Lower lobe of right lung (tissue), 2 donors: ENCODE measurements around the gene KCTD11. TPM values are rescaled to one million over a fixed set of nuclear protein-coding genes. Genes with fewer than 3 reads are reported as not detected.

Experiments
- ATAC-seq, 2 donors: fragments of 200-7000 bp; cut with Tn5 transposase; one replicate each; pipeline ENCODE4 v1.9.1; 2020 to 2022; ENCODE audit warnings: mild to moderate bottlenecking in 2 of 2, moderate library complexity in 2 of 2
- DNase-seq: peaks from one replicate; pipeline ENCODE4 v3.0.0-alpha.2; 2020
- H3K27ac ChIP-seq: fragments of 200-600 bp; one replicate; pipeline ENCODE4 v1.8.0; 2022
- H3K27me3 ChIP-seq: fragments of 200-600 bp; one replicate; pipeline ENCODE4 v1.8.0; 2022; ENCODE audit warnings: low read depth
- H3K36me3 ChIP-seq: fragments of 200-600 bp; one replicate; pipeline ENCODE4 v1.8.0; 2022; ENCODE audit warnings: mild to moderate bottlenecking
- H3K4me1 ChIP-seq: fragments of 200-600 bp; one replicate; pipeline ENCODE4 v1.8.0; 2022
- H3K4me3 ChIP-seq: fragments of 200-600 bp; one replicate; pipeline ENCODE4 v1.8.0; 2022; ENCODE audit warnings: mild to moderate bottlenecking
- H3K9me3 ChIP-seq: fragments of 200-600 bp; one replicate; pipeline ENCODE4 v1.8.0; 2022
- CTCF ChIP-seq: fragments of 200-600 bp; IDR thresholded peaks from one replicate; pipeline ENCODE4 v1.8.0; 2022; ENCODE audit warnings: antibody characterized with exemption, mild to moderate bottlenecking
- intact Hi-C: fragments of 100-400 bp; cut with DNase I; formaldehyde crosslinking; loops from one replicate; pipeline ENCODE4 v1.11.0; 2022
- total RNA-seq: library from RNA; stranded (reverse); fragmentation: NEBNext Ultra II Directional; extraction: Animal tissue kit (Norgen Biotek cat#: 25700); gene quantifications from one replicate; pipeline ENCODE4 v1.2.1, GENCODE V29; 2021
- donor health status: DM: no; HTN: yes; CAD: no; lungs with severe emphysema.

KCTD11 gene
- total RNA-seq, 1 donor from 2014 or later: 11.0 TPM

- peaks cover 48% of the 10 kb centered on the region for H3K36me3 ChIP-seq
- H3K9me3 ChIP-seq: no peaks in the 10 kb centered on the region
- TF ChIP-seq CTCF: no peak
- H3K27me3 ChIP-seq: no peaks in the 10 kb centered on the region
- DNase-seq (peak; percentile 81), ATAC-seq (peak; percentile 48 to 59)
- H3K27ac ChIP-seq: peak overlapping the region; percentile 96
- peaks cover 24% of the 10 kb centered on the region for H3K4me1 ChIP-seq
- H3K4me3 ChIP-seq: peak overlapping the region; percentile 88
- intact Hi-C loops: no loop called here
These were observed 43.1 kb upstream of the KCTD11 start for GRCh38 chr17:7308625-7309433.

GRCh38 chr17:7309628-7310027, 42.3 kb upstream of the KCTD11 start:
- H3K36me3 ChIP-seq: peaks cover 53% of the 10 kb centered on the region
- intact Hi-C loops: no loop called here
- no peak for ATAC-seq
- no peaks in the 10 kb centered on the region for H3K9me3 ChIP-seq
- H3K4me1 ChIP-seq: peaks cover 32% of the 10 kb centered on the region
- H3K27ac ChIP-seq: peak overlapping the region; percentile 96
- no peak for TF ChIP-seq CTCF
- no peak for DNase-seq
- H3K4me3 ChIP-seq: no peak overlapping the region
- no peaks in the 10 kb centered on the region for H3K27me3 ChIP-seq

DNA sequence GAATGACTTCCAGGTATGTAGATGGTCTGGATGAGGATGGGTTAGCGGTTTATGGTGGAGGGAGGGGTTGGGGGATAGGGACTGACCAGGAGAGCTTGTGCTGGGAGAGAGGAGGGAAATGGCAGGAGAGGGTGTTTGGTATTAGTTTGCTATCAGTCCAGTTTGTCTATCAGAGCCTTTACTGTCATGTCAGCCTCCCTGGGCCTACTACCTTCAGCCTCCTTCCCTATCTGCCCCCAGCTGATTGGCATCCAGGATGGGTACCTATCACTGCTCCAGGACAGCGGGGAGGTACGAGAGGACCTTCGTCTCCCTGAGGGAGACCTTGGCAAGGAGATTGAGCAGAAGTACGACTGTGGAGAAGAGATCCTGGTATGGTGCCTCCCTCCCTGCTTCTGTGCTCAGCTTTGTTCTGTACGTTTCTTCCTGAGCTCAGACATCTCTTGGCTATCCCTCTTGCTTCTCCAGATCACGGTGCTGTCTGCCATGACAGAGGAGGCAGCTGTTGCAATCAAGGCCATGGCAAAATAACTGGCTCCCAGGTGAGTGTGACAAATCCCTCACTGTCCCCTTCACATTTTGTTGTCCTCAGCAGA, 40.8 kb upstream of the KCTD11 start:
- DNase-seq: no peak
- no peak for ATAC-seq
- H3K27me3 ChIP-seq: no peaks in the 10 kb centered on the region
- peaks cover 53% of the 10 kb centered on the region for H3K36me3 ChIP-seq
- H3K4me1 ChIP-seq: peaks cover 42% of the 10 kb centered on the region
- no peak for TF ChIP-seq CTCF
- H3K4me3 ChIP-seq: no peak overlapping the region
- H3K27ac ChIP-seq: no peak overlapping the region
- intact Hi-C loops: no loop called here
- H3K9me3 ChIP-seq: no peaks in the 10 kb centered on the region

DNA sequence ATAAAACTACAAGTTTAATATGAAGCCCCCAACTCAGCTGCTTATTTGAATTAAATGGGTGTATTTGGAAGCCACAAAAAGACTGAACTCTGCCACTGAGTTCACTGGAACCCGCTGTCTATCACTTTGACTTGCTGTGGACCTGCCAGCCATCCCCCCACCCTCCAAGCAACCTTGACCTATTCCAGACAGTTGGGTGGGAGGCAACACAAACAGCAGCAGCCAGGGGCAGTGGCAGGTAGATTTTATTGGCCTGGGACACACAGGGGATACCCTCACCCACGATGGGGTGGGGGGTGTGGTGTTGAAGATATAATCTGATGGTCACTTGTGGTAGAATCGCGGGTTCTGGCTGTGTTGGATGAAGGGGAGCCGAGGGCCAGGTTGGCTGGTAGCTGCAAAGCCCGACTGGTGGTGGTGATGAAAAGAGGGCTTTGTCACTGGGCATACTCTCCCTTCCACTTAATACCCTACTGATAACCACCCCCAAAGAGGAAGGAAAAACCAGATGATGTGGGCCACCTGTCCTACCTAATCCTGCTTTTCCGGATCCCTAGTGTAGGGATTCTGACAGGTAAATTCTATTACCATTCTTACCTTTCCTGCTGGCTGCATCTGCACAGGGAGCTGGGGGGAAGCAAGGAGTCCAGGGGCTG, 39.4 kb upstream of the KCTD11 start:
- TF ChIP-seq CTCF: no peak
- Histone ChIP-seq H3K4me1 (peaks cover 42% of the 10 kb centered on the region), H3K9me3 (no peaks in the 10 kb centered on the region), H3K27ac (no peak overlapping the region), H3K4me3 (no peak overlapping the region), H3K36me3 (peaks cover 61% of the 10 kb centered on the region), H3K27me3 (no peaks in the 10 kb centered on the region)
- no peak for ATAC-seq
- DNase-seq: peak; percentile 32
- intact Hi-C loops: no loop called here

GRCh38 chr17:7313088-7313889, 38.7 kb upstream of the KCTD11 start:
- Histone ChIP-seq H3K27ac (no peak overlapping the region), H3K27me3 (no peaks in the 10 kb centered on the region), H3K36me3 (peaks cover 69% of the 10 kb centered on the region), H3K9me3 (no peaks in the 10 kb centered on the region), H3K4me1 (peaks cover 42% of the 10 kb centered on the region), H3K4me3 (no peak overlapping the region)
- intact Hi-C loops: no loop called here
- TF ChIP-seq CTCF: no peak
- ATAC-seq: no peak
- DNase-seq: peak; percentile 24
